GM18873 (cell line): Measurements from ENCODE around the gene CDK5R1.
"Not testable (repeated sequence)": the region's sequence is repeated elsewhere in the genome, so short reads cannot be mapped to it uniquely, and the experiment has no call there.

ENCODE experiments used
- ATAC-seq: cut with Tn5 transposase; IDR thresholded peaks from one replicate; pipeline ENCODE4 v1.9.1; 2021; ENCODE audit warnings: mild to moderate bottlenecking, moderate library complexity, moderate number of reproducible peaks; ENCODE audit not compliant: unreplicated experiment, low FRiP score

CDK5R1 gene

DNA sequence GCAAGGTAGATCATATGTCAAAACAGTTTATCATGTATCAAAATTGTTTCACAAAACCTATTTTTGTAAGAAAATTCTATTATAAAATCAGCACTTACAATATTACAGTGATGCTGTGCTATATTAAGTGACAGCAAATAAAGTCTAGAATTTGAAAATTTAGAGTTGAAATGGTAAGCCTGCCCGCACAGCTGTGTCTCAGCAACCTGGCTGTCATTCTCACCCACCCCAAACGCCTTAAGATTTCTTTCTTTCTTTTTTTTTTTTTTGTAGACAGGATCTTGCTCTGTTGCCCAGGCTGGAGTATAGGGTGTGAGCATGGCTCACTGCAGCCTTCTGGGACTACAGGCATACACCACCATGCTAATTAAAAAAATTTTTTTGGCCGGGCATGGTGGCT is 26.8 kb downstream of the CDK5R1 start:
- no peak for ATAC-seq

DNA sequence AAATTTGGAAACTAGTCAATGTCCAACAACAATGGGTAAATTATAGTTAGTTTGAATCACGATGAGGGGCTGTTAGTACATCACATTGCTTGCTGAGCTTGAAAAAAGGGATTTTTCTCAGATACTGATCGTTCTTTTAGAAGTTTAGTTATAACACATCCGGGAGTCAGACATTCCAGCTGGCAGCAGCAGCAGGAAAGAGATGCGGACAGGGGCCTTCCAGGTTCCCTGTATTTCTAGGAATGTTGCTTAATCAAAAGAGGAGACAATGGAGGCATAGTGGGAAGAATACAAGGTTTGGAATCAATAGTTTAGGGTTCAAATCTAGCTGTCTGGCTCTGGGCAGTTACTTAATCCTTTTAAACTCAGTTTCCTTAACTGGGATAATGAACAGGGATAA is 27.8 kb downstream of the CDK5R1 start:
- ATAC-seq = no peak

DNA sequence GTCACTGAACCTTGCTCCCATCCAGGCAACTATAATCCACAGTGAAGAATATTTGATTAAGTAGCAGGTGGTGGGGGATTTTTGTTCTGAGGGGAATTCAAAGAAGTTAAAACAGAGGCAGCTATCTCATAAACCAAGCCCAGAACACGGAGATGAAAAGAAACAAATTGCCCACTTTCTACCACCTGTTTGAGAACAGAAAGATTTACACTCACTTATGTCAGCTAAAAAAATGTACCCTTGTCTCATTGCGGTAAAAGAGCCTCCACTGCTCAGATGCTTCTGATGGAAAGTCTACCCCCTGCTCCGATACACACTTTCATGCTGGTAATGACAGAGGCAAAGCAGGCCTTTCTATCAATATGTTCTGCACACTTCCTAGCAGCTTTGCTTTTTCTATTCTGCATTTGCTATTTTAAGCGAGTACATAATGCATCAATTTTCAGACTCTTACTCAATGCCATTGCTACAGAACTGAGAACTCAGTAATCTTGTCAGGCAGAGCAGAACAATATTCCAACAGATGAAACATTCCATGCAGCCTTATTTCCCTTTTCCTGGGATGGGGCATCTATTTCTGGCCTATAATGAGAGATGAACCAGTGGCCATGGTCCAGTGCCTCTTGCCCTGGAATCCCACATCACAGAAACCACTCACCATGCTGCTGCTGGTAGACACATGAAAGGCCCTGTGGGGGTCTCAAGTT is 29.0 kb downstream of the CDK5R1 start:
- ATAC-seq = no peak

DNA sequence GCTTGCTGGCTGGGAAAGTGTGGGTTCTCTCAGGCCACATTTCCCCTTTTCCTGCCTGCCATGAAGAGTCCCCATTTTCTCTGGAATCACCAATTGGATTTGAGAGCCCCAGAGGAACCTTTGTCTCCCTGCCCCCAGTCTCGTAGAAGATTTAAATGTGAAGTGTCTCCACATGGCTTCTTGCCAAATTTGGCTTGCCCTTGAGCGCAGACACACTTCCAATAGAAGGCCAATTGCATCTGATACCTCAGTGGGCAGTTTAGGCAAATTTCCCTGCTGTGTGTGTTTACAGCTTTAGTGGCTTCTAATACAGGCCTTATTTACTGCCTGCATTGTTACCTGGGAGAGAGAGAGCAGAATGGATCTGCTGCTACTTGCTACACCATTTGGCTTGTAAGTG is 29.7 kb downstream of the CDK5R1 start:
- ATAC-seq = no peak

DNA sequence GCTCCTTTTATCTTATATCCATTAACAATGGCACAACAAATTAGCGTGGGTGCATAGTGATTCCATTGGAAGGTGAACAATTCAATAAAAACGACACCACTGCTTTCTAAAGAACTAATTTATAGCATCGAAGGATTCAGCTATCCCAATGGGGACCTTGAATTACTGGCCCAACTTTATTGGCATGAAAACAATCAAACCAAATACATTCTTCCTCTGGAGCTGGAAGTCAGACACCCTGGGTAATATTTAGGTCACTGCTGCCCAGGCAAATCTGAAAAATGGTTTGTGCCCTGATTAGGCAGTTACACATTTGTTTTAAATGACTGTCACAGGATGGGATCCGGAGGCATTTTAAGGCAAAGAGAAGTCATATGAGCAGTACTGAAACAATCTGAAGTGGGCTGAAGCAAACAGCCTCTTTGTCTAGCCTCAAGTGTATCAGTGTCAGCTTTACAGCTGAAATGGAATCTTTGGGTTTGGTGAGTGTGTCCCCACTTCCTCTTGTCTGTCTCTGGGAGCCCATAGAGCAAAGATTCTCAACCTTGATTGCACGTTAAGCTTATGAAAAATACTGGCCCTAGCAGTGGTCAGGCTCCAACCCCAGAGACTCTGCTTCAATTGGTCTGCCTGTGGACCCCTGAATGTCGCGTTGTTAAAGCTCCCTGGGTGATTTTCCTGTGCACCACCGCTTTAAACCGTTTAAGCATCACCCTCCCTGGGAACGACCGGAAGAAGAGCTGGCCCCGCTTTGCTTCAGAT is 30.3 kb downstream of the CDK5R1 start:
- ATAC-seq = no peak

DNA sequence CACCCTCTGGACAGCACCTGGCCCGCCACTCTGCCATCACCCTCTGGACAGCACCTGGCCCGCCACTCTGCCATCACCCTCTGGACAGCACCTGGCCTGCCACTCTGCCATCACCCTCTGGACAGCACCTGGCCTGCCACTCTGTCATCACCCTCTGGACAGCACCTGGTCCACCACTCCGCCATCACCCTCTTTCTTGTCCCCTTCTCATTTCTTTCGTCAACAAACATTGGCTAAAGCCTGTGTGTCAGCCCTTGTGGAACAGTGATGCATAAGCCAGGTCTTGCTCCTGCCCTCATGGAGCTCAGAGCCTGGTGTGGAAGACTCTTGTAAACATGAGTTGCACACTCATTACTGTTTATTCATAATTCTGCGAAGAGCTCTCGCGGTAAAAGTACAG is 31.2 kb downstream of the CDK5R1 start:
- no peak for ATAC-seq

DNA sequence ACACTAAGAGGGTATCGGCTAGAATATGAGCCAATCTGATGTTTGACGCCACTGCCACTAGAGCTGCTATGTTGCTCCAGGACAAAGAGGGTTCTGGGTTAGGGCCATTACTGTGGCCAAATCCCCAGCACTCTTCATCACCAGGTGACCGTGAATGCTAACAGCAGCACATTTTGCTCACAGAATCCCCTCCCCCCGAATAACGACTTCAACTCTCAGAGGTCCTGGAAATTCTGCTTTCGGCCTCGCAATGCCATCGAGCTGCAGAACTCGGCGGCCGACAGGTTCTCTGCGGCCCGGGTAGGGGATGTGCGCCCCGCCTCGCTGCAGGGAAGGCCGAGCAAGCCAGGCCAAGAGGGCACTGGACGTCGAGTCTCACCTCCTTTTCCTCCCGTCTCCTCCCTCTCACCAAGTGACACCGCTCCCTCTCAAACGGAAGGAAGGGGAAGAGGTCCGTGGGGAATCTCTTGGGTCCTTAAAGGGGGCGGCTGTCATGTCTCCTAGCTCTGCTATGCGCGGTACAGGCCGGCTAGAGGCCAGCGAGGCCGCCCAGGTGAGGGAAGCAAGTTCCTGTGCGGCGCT is 31.9 kb downstream of the CDK5R1 start:
- ATAC-seq = no peak

DNA sequence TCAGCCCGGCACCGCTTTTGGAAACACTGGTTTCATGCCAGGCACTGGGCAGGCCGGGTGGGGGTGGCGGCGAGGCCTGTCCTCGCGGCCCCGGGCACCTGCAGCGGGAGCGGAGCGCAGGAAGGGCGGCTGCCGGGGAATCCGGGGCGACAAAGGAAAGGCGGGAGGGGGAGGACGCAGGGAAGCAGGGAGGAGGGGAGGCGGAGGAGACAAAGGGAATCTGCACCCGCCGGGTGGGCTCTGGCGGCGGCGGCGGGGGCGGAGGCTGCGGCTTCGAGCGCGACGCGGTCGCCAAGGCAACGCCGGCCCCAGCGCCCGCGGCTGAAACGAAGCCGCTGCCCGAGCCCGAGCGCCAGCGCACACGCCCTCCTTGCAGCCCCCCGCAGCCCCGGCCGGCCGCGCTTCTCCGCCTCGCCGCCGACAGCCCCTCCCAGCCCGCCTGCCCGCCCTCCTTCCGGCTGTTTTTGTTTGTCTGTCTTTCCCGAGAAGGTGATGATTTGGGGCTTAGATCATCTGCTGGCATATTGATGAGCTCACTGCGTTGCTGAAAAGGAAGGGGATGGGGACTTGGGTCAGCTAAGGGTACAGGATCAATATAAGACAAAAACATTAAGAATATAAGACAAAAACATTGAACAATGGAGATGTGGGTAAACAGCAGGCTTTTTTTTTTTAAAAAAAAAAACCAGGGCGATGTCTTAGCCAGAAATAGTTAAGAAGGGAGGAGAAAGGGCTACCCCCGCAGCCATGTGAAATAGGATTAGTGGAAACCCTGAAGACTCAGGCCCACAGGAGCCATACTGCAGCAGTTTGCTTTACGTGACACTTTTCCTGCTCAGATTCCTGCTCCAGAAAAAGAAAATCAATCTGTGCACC is 32.7 kb downstream of the CDK5R1 start:
- no peak for ATAC-seq

DNA sequence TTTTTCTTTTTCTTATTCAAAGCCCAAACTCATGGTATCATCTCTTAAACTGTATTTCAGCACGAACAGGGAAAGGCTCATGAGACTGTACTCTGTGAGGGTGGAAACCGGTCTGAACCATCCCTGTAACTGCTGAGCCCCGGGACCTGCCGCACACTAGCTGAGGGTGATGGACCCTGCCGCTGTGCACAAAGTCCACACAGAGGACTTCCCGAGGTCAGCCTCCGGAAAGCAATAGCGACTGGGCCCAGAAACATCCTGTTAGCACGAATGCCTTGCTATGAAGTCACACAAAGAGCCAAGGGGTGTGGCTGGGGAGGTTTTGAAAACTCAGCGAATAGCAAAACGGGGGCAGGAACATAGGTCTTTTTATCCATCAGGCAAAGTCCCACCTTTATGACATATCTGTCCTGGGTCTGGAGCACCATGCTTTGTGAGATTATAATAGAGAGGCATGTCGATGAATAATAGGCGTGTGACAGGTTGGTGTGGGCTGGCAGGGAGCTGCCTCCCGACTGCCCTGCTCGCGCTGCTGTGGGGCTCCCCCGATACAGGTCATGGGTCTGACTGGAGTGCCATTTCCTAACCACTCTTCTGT is 33.4 kb downstream of the CDK5R1 start:
- ATAC-seq = no peak

DNA sequence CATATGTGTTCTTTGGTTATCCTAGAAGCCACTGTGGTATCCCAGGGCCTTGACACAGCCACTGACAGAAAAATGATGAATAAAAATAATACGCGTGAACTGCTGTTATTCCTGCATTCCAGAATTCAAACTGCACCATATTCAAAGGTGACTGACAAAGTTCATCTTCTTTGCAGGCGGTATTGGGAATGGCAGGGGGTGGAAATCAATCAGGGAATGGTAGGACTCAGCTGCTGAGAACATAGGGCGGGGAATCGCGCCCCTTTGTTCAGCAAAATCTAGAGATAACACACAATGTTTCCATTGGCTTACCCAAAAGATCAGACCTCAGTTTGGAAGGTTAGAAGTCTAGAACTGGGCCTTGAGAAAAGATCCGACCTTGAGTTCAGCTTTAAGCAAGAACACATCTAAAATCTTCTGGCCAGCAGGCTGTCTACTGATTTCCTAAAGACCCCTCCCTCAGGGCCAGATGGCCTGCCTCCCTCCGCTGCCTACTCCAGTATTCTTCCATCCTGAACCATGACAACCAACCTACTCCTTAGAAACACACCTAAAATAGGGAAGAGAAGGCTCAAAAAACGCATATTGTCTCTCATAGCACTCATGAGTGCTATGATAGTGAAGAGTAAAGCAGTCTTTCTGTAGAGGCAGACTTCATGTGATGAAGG is 34.1 kb downstream of the CDK5R1 start:
- ATAC-seq = no peak

DNA sequence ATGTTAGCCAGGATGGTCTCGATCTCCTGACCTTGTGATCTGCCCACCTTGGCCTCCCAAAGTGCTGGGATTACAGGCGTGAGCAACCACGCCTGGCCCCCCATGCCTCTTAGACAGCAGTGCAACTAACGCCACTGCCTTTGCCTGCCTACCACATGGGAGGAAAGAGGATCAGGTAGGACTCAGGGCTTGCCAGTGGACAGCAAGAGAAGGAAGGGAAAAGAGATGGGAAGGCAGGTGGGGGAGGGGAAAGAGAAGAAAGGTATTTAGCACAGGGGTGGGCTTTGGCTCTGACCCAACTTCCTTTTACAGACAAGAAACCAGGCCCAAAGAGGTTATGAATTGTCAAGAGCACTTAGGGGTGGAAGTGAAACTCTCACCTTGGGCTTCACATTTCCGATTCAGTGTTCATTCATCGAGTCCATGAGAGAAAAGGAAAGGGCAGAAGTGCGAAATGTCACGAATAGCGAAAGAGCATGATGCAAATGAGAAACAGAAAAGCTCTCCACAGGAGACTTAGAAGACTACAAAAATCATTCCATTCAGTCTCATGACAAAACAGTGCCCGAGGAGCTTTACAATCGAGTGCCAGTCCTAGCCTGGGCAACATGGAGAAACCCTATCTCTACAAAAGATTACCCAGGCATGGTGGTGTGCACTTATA is 36.4 kb downstream of the CDK5R1 start:
- peak; percentile 52 for ATAC-seq

DNA sequence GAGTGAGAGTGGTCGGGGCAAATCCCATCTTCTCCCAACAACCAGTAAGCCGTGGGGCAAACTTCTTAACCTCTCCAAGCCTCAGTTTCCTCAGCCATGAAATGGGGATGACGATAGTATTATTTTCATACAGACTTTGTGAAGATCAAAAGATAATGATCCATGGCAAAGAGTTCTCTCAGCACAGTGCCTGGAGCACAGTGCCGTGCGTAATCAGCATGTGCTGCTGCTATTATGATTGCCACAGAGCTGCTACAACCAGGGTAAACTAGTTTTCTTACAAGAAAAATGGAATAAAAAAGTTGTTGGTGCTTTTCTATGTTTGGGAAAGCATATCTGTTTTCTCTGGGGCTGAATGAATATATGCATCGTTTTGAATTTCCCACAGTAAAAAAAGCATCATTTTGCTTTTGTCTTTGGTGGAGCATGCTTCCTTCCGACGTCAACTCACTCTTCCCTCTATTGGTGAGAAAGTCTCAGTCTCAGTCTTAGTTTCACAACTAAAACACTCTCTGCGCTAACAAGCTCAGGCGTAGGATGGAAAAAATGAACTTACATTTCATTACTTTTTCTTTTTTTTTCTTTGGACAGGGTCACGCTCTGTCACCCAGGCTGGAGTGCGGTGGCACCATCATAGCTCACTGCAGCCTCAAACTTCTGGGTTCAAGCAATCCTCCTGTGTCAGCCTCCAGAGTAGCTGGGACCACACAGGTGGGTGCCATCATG is 37.2 kb downstream of the CDK5R1 start:
- ATAC-seq = no peak

DNA sequence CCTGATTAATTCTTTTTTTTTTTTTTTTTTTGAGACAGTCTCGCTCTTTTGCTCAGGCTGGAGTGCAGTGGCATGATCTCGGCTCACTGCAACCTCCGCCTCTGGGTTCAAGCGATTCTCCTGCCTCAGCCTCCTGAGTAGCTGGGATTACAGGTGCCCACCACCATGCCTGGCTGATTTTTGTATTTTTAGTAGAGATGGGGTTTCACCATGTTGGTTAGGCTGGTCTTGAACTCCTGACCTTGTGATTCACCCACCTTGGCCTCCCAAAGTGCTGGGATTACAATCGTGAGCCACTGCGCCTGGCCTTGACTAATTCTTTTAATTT is 37.7 kb downstream of the CDK5R1 start:
- ATAC-seq = not testable (repeated sequence)

DNA sequence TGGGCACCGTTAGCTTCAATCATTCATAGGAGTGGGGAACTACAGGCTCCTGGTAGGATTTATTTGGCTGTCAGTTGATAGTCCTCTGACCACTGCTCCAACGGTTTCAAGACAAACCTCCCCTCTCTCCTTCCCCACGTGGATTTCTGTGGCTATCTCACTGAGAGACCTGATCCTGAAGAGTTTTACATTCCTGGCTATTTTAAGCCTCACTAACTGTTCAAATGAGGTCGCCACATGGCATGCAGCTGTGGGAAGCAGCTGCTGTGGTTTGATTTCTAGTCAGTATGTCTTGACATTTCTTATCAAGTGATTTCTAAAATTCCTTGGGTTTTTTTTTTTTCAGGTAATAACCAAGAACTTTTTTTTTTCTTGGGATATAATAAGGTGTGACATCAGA is 38.3 kb downstream of the CDK5R1 start:
- ATAC-seq = no peak

DNA sequence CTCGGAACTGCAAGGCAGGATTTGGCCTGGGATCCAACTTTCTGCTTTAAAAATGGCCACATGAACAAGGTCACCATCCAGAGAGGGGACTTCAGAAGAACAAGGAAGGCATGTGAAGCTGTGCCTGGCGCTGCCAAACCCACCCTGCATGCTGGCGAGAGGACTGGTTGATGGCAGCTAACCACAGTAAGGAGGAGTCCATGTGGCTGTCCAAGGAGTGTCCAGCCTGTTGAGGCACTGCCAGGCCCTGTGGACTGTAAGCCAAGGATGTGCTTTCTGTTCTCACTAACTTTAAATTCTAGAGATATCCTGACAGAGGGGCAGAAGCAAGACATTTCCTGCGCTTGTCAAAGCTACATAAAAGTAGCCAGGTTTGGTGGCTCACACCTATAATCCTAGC is 40.4 kb downstream of the CDK5R1 start:
- no peak for ATAC-seq

DNA sequence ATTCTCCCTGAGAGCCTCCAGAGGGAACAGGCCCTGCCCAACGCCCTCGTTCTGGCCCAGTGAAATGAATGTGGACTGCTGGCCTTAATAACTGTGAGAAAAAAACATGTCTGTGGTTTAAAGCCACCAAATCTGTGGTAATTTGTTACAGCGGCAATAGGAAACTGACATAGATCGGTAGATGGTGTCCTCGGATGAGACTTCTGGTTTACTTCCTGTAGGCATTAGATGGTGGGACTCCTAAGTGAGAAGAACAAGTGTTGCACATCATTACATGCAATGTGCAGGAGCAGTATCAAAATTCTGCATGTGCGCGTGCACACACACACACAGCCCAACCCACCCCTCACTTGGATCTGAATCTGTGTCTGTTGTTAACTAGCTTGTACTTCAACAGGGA is 42.0 kb downstream of the CDK5R1 start:
- no peak for ATAC-seq

DNA sequence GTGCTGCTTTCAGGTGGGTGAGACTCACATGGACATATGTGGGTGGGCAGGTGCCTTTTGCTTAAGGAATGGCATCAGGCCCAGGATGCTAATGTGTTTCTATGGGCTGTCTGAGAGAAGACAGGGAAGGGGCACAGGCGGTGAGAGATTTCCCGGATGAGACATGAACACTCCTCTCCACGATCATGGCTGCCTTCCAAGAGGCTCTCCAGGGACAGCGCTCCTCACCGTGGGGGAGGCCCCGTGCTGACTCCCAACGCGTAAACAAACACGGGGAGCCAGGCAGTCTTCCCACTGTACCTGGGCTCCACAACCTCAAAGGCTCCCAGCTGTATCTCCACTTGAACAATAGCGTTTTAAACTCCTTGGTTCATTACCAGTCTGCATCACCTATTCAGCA is 42.8 kb downstream of the CDK5R1 start:
- no peak for ATAC-seq

DNA sequence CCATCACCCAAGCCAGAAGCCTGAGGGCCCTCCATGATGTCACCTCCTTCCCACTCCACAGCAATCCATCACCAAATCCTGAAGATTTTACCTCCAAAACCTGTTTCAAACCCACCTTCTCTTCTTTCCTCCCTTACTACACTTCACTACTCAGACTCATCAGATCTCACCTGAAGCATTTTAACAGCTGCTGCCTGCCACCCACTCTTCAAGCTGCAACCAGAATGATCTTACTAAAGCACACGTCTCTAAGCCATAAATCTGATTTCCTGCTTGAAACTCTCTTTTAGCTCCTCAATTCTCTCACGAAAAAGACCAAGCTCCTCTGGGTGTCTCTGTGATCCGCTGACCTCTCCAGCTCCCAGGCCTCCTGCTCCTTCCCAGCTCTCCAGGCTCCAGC is 46.5 kb downstream of the CDK5R1 start:
- ATAC-seq = no peak
